ENCODE data around the gene PGLYRP2. TPM values are rescaled to one million over a fixed set of nuclear protein-coding genes. Genes with fewer than 3 reads are reported as not detected.

PGLYRP2 gene
- total and polyA plus RNA-seq, 2 of the 13 experiments (the other 11 are each of a cell fraction or from before 2014, with no cell fraction given), result 0.04 to 1.0 TPM

DNA sequence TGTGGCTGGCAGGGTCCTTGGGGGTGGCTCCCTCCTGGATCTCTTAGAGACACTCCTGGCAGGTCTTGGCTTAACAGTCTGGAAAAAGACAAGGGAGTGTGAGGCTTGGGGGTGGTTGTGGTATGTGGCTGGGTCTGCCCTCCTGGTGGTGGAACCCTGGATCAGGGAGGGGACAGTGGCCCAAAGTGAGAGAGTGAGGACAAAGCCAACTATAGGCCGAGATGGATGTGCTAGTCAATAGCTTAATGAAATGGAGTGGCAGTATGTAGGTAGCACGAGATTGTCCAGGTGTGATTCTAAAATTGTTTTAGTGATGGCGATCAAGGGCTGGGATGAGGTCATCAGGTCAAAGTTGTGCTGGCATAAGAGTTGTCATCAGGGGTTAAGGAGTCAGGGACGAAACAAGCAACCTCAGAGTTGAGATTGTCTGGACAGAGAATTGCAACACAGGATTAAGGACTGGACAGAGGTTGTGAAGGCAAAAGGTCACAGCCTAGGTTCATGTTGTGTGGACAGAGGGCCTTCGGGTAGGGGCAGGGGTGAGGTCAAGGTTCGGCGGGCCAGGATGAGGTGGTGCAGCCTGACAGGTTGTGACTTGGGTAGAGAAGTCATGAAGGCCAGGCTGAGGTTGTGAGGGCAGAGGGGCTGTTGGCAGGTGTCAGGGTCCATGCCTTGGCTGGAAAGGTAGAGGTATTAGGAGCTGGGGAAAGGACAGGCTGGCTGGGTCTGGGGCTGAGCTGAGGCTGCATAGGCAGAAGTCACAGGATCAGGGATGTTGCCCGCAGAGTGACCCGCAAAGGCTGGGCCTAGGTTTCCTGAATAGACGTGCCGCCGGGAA, 10.4 kb downstream of the PGLYRP2 start (continued):
- TF ChIP-seq SRF (IDR thresholded peaks at IDR 0.05; ENCODE audit: low read depth, low read length) (no peak), NR1H2 (CRISPR knock-in tag; IDR thresholded peaks at IDR 0.05; ENCODE audit: borderline replicate concordance, low read depth) (no peak), NBN (conservative IDR thresholded peaks at IDR 0.05) (no peak), BORCS8-MEF2B (CRISPR knock-in tag; IDR thresholded peaks at IDR 0.05) (no peak), HHEX (CRISPR knock-in tag; IDR thresholded peaks at IDR 0.05) (peak; percentile 78), HCFC1 (IDR thresholded peaks at IDR 0.05; ENCODE audit: low read depth, low read length) (no peak), ZNF891 (CRISPR knock-in tag; IDR thresholded peaks at IDR 0.05) (no peak), FOXM1 (CRISPR knock-in tag; IDR thresholded peaks at IDR 0.05) (no peak), ZNF124 (CRISPR knock-in tag; IDR thresholded peaks at IDR 0.05) (no peak), ZNF552 (CRISPR knock-in tag; IDR thresholded peaks at IDR 0.05; ENCODE audit: borderline replicate concordance) (no peak), FOXC1 (CRISPR knock-in tag; IDR thresholded peaks at IDR 0.05; ENCODE audit: borderline replicate concordance) (no peak), SALL2 (CRISPR knock-in tag; IDR thresholded peaks at IDR 0.05) (no peak), ZSCAN30 (CRISPR knock-in tag; IDR thresholded peaks at IDR 0.05) (no peak), TGIF2 (CRISPR knock-in tag; IDR thresholded peaks at IDR 0.05) (no peak), ZMYM4 (CRISPR knock-in tag; IDR thresholded peaks at IDR 0.05) (peak; percentile 46), RFX5 (IDR thresholded peaks at IDR 0.05; ENCODE audit: low read depth, low read length) (no peak)
- TF ChIP-seq, protein P1, sequence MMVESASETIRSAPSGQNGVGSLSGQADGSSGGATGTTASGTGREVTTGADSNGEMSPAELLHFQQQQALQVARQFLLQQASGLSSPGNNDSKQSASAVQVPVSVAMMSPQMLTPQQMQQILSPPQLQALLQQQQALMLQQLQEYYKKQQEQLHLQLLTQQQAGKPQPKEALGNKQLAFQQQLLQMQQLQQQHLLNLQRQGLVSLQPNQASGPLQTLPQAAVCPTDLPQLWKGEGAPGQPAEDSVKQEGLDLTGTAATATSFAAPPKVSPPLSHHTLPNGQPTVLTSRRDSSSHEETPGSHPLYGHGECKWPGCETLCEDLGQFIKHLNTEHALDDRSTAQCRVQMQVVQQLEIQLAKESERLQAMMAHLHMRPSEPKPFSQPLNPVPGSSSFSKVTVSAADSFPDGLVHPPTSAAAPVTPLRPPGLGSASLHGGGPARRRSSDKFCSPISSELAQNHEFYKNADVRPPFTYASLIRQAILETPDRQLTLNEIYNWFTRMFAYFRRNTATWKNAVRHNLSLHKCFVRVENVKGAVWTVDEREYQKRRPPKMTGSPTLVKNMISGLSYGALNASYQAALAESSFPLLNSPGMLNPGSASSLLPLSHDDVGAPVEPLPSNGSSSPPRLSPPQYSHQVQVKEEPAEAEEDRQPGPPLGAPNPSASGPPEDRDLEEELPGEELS (CRISPR knock-in tag; IDR thresholded peaks at IDR 0.05), result peak; percentile 18; the same call in 1 of the 2 replicates
- TF ChIP-seq, protein P2, sequence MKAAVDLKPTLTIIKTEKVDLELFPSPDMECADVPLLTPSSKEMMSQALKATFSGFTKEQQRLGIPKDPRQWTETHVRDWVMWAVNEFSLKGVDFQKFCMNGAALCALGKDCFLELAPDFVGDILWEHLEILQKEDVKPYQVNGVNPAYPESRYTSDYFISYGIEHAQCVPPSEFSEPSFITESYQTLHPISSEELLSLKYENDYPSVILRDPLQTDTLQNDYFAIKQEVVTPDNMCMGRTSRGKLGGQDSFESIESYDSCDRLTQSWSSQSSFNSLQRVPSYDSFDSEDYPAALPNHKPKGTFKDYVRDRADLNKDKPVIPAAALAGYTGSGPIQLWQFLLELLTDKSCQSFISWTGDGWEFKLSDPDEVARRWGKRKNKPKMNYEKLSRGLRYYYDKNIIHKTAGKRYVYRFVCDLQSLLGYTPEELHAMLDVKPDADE (CRISPR knock-in tag; IDR thresholded peaks at IDR 0.05), result no peak
- TF ChIP-seq, protein P3, sequence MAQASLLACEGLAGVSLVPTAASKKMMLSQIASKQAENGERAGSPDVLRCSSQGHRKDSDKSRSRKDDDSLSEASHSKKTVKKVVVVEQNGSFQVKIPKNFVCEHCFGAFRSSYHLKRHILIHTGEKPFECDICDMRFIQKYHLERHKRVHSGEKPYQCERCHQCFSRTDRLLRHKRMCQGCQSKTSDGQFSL (CRISPR knock-in tag; IDR thresholded peaks at IDR 0.05), result no peak
- TF ChIP-seq, protein P4, sequence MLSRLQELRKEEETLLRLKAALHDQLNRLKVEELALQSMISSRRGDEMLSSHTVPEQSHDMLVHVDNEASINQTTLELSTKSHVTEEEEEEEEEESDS (CRISPR knock-in tag; IDR thresholded peaks at IDR 0.05; ENCODE audit: borderline replicate concordance), result no peak
- TF ChIP-seq, protein P5, sequence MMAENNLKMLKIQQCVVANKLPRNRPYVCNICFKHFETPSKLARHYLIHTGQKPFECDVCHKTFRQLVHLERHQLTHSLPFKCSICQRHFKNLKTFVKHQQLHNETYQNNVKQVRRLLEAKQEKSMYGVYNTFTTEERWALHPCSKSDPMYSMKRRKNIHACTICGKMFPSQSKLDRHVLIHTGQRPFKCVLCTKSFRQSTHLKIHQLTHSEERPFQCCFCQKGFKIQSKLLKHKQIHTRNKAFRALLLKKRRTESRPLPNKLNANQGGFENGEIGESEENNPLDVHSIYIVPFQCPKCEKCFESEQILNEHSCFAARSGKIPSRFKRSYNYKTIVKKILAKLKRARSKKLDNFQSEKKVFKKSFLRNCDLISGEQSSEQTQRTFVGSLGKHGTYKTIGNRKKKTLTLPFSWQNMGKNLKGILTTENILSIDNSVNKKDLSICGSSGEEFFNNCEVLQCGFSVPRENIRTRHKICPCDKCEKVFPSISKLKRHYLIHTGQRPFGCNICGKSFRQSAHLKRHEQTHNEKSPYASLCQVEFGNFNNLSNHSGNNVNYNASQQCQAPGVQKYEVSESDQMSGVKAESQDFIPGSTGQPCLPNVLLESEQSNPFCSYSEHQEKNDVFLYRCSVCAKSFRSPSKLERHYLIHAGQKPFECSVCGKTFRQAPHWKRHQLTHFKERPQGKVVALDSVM (CRISPR knock-in tag; IDR thresholded peaks at IDR 0.05), result no peak
- TF ChIP-seq, protein P6, sequence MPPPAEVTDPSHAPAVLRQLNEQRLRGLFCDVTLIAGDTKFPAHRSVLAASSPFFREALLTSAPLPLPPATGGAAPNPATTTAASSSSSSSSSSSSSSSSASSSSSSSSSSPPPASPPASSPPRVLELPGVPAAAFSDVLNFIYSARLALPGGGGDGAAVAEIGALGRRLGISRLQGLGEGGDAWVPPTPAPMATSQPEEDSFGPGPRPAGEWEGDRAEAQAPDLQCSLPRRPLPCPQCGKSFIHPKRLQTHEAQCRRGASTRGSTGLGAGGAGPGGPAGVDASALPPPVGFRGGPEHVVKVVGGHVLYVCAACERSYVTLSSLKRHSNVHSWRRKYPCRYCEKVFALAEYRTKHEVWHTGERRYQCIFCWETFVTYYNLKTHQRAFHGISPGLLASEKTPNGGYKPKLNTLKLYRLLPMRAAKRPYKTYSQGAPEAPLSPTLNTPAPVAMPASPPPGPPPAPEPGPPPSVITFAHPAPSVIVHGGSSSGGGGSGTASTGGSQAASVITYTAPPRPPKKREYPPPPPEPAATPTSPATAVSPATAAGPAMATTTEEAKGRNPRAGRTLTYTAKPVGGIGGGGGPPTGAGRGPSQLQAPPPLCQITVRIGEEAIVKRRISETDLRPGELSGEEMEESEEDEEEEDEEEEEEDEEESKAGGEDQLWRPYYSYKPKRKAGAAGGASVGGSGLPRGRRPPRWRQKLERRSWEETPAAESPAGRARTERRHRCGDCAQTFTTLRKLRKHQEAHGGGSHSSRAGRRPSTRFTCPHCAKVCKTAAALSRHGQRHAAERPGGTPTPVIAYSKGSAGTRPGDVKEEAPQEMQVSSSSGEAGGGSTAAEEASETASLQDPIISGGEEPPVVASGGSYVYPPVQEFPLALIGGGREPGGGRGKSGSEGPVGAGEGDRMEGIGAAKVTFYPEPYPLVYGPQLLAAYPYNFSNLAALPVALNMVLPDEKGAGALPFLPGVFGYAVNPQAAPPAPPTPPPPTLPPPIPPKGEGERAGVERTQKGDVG (CRISPR knock-in tag; IDR thresholded peaks at IDR 0.05; ENCODE audit: borderline replicate concordance), result no peak
